Spleen (tissue), 11 donors: ENCODE measurements around the gene RNF121. TPM values are rescaled to one million over a fixed set of nuclear protein-coding genes. Genes with fewer than 3 reads are reported as not detected.
A peak's percentile ranks its signal among the peaks of the same experiment; 100 is the strongest.

Experiments used
- DNase-seq: peaks from one replicate; pipeline ENCODE4 v3.0.0-alpha.2; 2020
- H3K27ac ChIP-seq, 8 donors: fragments of 200-600 bp; sonication (generic) in 7 of 8; 1 replicate in 4 of 8; 2 replicates in 4 of 8; pipeline versions ENCODE4 v1.5.0 to v1.8.0; 2016 to 2021; ENCODE audit warnings: inconsistent platforms in 4 of 8, mild to moderate bottlenecking in 4 of 8, moderate library complexity in 1 of 8
- H3K27me3 ChIP-seq, 7 donors: fragments of 200-600 bp; sonication (generic) in 6 of 7; replicated peaks in 1 of 7; 1 replicate in 4 of 7; 2 replicates in 3 of 7; pipeline versions ENCODE4 v1.5.0 to v1.8.0; 2016 to 2021; ENCODE audit warnings: inconsistent platforms in 3 of 7, mild to moderate bottlenecking in 1 of 7
- H3K36me3 ChIP-seq, 6 donors: fragments of 200-600 bp; sonication (generic) in 5 of 6; 1 replicate in 4 of 6; 2 replicates in 2 of 6; pipeline versions ENCODE4 v1.5.0 to v1.8.0; 2016 to 2021; ENCODE audit warnings: inconsistent platforms in 2 of 6
- H3K4me1 ChIP-seq, 6 donors: fragments of 200-600 bp; sonication (generic) in 5 of 6; 1 replicate in 3 of 6; 2 replicates in 3 of 6; pipeline versions ENCODE4 v1.5.0 to v1.8.0; 2016 to 2021; ENCODE audit warnings: inconsistent platforms in 3 of 6
- H3K4me3 ChIP-seq, 8 donors: fragments of 200-600 bp; sonication (generic) in 7 of 8; 1 replicate in 4 of 8; 2 replicates in 4 of 8; pipeline versions ENCODE4 v1.5.0 to v1.8.0; 2016 to 2021; ENCODE audit warnings: inconsistent platforms in 4 of 8, mild to moderate bottlenecking in 4 of 8, moderate library complexity in 2 of 8
- H3K9me3 ChIP-seq, 8 donors: fragments of 200-600 bp; sonication (generic) in 7 of 8; 1 replicate in 4 of 8; 2 replicates in 4 of 8; pipeline versions ENCODE4 v1.5.0 to v1.8.0; 2016 to 2021; ENCODE audit warnings: inconsistent platforms in 4 of 8
- POLR2A ChIP-seq, 3 donors: fragments of 450-650 bp; IDR thresholded peaks; one replicate each; pipeline ENCODE4 v1.5.1; 2017; ENCODE audit warnings: antibody characterized with exemption in 3 of 3, mild to moderate bottlenecking in 1 of 3
- POLR2AphosphoS5 ChIP-seq, 3 donors: sonication (generic); formaldehyde crosslinking; IDR thresholded peaks; one replicate each; pipeline ENCODE4 v1.5.1; 2017; ENCODE audit warnings: antibody characterized with exemption in 3 of 3
- WGBS, 5 donors: extraction: QIAGEN DNeasy Blood & Tissue Kit in 3 of 5; methylation state at CpG; one replicate each; pipeline versions ENCODE4 v1.1.5 to v1.1.7; 2013 to 2018; 5-methylcytosine and 5-hydroxymethylcytosine counted together
- intact Hi-C: fragments of 100-400 bp; cut with DNase I; formaldehyde crosslinking; loops from one replicate; pipeline ENCODE4 v1.15.0; 2023; ENCODE audit warnings: low total_unique reads
- polyA plus RNA-seq, 3 donors: library from polyadenylated mRNA; stranded (reverse); fragments of 200-250 nt; gene quantifications; one replicate each; pipeline ENCODE4 v1.2.1, GENCODE V29; 2013
- total RNA-seq, 7 donors: library from RNA; depleted of rRNA in 3 of 7; stranded (reverse); fragments of >200 nt in 3 of 7; fragmentation: NEBNext Ultra II Directional in 4 of 7; extraction: Animal tissue kit (Norgen Biotek cat#: 25700) in 4 of 7; gene quantifications; one replicate each; pipeline versions ENCODE4 v1.1.0 to v1.2.1, GENCODE V29; 2016 to 2021
- TF ChIP-seq, protein P1 (sequence below), 11 experiments: fragments of 200-600 bp in 7 of 11; fragments of 450-650 bp in 4 of 11; sonication (generic) in 4 of 11; IDR thresholded peaks in 8 of 11; conservative IDR thresholded peaks in 3 of 11; 1 replicate in 7 of 11; 2 replicates in 4 of 11; pipeline versions ENCODE4 v1.4.0 to v1.8.0; 2016 to 2021; ENCODE audit warnings: antibody characterized with exemption in 11 of 11, inconsistent platforms in 4 of 11, mild to moderate bottlenecking in 1 of 11
- donor health status: healthy with polysubstance abuse.
- donor health status: DM: no; HTN: no; CAD: no; lungs with moderate emphysema.
- donor health status: DM: no; HTN: no; CAD: no.
- donor health status: Bipolar disorder and iron deficiency.
- donor health status: healthy.
- donor health status: DM: no; HTN: no; CAD: no.
- donor health status: DM: yes; HTN: yes; CAD: no.

RNF121 gene
- total and polyA plus RNA-seq, 10 donors, result 5.3 to 35.5 (median 27.3) TPM

DNA sequence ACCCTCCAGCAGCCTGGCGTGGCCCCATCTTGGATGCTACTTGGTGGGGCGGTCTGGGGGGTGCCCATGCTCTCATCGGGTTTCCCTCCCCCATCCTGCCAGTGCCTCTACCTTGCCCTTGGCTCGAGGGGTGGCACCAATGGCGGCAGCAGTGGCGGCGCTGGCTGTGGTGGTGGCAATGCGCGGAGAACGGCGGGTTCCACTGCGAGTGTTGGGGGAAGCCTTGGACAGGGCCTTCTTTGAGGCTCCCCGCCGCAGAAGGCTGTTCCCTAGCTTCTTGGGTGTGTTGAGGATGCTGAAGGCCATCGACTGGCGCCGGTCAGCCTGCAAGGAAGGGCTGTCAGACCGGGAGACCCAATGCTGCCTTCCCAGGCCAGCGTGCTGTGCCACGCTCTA lies 74.9 kb downstream of the RNF121 start:
- H3K4me3 ChIP-seq, result no peak overlapping the region
- no peaks in the 10 kb centered on the region for H3K9me3 ChIP-seq
- peak in 2 of 3 donors; percentile 48 to 73 for TF ChIP-seq POLR2AphosphoS5 (IDR thresholded peaks at IDR 0.05)
- TF ChIP-seq POLR2A (IDR thresholded peaks at IDR 0.05), result no peak
- TF ChIP-seq, protein P1, sequence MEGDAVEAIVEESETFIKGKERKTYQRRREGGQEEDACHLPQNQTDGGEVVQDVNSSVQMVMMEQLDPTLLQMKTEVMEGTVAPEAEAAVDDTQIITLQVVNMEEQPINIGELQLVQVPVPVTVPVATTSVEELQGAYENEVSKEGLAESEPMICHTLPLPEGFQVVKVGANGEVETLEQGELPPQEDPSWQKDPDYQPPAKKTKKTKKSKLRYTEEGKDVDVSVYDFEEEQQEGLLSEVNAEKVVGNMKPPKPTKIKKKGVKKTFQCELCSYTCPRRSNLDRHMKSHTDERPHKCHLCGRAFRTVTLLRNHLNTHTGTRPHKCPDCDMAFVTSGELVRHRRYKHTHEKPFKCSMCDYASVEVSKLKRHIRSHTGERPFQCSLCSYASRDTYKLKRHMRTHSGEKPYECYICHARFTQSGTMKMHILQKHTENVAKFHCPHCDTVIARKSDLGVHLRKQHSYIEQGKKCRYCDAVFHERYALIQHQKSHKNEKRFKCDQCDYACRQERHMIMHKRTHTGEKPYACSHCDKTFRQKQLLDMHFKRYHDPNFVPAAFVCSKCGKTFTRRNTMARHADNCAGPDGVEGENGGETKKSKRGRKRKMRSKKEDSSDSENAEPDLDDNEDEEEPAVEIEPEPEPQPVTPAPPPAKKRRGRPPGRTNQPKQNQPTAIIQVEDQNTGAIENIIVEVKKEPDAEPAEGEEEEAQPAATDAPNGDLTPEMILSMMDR (IDR thresholded peaks at IDR 0.05 in 8 of 11, conservative IDR thresholded peaks at IDR 0.05 in 3 of 11), result no peak
- DNase-seq, result no peak
- peak overlapping the region in 1 of 8 donors; percentile 8 for H3K27ac ChIP-seq
- H3K27me3 ChIP-seq, result no peaks in the 10 kb centered on the region
- intact Hi-C loops, result no loop called here
- peaks cover 10 to 92% (median 81%) of the 10 kb centered on the region in 6 donors for H3K36me3 ChIP-seq
- H3K4me1 ChIP-seq, result peaks cover 15 to 79% (median 49%) of the 10 kb centered on the region in 6 donors
- 88 to 96% (median 94%) methylated on average over 16 to 20 of the region's 20 CpGs for WGBS, 5 donors

DNA sequence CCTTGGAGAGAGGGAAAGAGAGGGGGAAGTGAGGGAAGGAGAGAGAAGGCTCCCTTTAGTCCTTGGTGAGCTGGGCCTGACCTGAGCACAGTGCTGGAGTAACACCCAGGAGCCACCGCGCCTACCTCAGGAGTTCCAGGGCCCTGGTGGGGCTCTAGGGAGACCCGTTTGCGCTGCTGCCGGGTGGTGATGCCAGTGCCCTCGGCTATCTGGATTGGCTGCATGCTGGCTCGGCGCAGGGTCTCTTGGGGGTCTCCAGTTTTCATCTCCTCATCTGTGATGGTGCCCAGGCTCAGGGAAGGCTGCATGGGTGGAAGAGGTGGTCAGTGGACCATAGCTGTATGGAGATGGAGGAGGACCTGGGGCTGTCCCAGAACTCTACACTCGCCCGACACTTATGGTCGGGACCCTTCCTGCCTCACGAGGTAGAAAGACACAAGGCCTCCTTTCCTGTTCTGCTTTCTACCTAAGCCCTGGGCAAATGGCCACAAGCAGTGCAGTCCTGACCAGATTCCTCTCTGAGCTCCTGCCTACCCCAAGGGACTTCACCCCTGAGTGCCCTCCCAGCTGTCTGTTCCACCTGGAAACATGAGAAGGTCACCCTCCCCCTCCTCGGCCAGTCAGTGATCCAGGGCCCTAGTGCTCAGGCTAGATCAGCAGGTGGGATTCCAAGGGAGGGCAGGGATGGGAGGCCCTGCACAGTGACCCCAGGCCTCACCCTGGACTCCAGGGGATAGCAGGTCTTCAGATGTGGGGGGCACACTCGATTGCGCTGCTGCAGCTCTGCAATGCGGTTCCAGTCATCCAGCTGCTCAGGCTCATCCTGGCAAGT lies 75.9 kb downstream of the RNF121 start:
- peaks cover 8 to 69% (median 39%) of the 10 kb centered on the region in 6 donors for H3K4me1 ChIP-seq

DNA sequence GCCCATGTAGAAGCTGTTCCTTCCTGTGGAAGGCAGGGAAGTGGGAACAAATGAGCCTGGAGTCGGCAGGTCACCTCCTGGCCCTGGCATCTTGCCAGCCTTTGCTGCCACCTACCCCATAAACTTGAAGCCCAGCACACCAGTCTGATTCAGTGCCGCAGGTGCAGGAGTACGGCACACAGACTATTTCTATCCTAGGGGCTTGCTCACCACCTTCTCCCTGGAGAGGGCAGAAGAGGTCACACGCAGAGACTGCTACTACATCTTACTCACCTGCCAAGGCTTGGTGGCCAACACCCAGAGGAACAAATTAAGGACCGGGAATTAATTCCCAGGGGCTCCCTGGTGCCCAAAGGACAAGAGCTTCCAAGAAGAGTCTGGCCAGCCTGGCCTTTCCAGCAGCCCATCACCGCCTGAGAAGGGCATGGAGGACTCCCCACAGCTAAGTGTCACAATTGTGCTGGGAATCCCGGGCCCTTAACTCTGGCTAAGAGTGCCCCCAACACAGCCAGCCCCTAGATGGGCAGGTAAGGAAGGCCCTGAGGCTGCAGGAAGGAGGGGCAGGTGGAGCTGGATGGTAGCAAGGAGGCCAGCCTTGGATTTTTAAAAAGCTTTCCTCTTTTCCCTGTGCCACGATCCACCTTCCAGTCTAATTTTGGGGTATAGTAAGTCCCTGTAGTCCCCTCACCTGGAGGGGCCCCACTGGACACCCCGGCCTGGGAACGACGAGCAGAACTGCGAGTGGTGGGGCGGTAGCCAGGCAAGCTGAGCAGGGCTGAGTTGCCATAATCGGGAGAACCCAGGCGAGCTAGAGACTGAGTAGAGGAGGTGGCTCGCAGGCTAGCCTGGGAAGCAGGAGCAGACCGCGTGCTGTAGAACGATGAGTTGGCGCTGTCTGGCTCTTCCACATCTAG lies 76.8 kb downstream of the RNF121 start:
- Histone ChIP-seq H3K4me3 (no peak overlapping the region), H3K36me3 (peaks cover 10 to 100% (median 98%) of the 10 kb centered on the region in 6 donors), H3K4me1 (peaks cover 5 to 60% (median 31%) of the 10 kb centered on the region in 6 donors), H3K27ac (peak overlapping the region in 2 of 8 donors; percentile 26 to 45), H3K27me3 (no peaks in the 10 kb centered on the region), H3K9me3 (no peaks in the 10 kb centered on the region)
- WGBS, 5 donors, result 80 to 91% (median 90%) methylated on average over 19 to 20 of the region's 20 CpGs
- TF ChIP-seq, protein P1 (IDR thresholded peaks at IDR 0.05 in 8 of 11, conservative IDR thresholded peaks at IDR 0.05 in 3 of 11), result no peak
- peak in 2 of 3 donors; percentile 52 to 73 for TF ChIP-seq POLR2AphosphoS5 (IDR thresholded peaks at IDR 0.05)
- no peak for TF ChIP-seq POLR2A (IDR thresholded peaks at IDR 0.05)
- no peak for DNase-seq
- intact Hi-C loops, result no loop called here

More for the DNA sequence above, 75.9 kb downstream of the RNF121 start:
- no peaks in the 10 kb centered on the region for H3K9me3 ChIP-seq
- no peak for DNase-seq
- peaks cover 10 to 100% (median 91%) of the 10 kb centered on the region in 6 donors for H3K36me3 ChIP-seq
- H3K27me3 ChIP-seq, result no peaks in the 10 kb centered on the region
- WGBS, 5 donors, result 70 to 89% (median 84%) methylated on average over 6 to 16 of the region's 16 CpGs
- H3K27ac ChIP-seq, result peak overlapping the region in 2 of 8 donors; percentile 26 to 45
- intact Hi-C loops, result no loop called here
- no peak overlapping the region for H3K4me3 ChIP-seq
- TF ChIP-seq POLR2AphosphoS5 (IDR thresholded peaks at IDR 0.05), result peak in 1 of 3 donors; percentile 49
- no peak for TF ChIP-seq POLR2A (IDR thresholded peaks at IDR 0.05)
- TF ChIP-seq, protein P1 (IDR thresholded peaks at IDR 0.05 in 8 of 11, conservative IDR thresholded peaks at IDR 0.05 in 3 of 11), result no peak
